Mesenteric fat pad (tissue), 1 donor: ENCODE measurements around the gene CMKLR1. TPM values are rescaled to one million over a fixed set of nuclear protein-coding genes. Genes with fewer than 3 reads are reported as not detected.

Source experiments
- DNase-seq: peaks from one replicate; pipeline ENCODE4 v3.0.0-alpha.2; 2020; ENCODE audit warnings: low spot score
- total RNA-seq: library from RNA; stranded (reverse); fragmentation: NEBNext Ultra II Directional; extraction: Animal tissue kit (Norgen Biotek cat#: 25700); gene quantifications from one replicate; pipeline ENCODE4 v1.2.1, GENCODE V29; 2021
- donor health status: DM: yes; HTN: yes; CAD: no.

The CMKLR1 gene
- total RNA-seq, 1 donor from 2014 or later, result 26.0 TPM

- DNase-seq, result no peak
These were observed 37.1 kb downstream of the CMKLR1 start for GRCh38 chr12:108302016-108302402.

GRCh38 chr12:108301346-108301745 lies 37.8 kb downstream of the CMKLR1 start:
- DNase-seq, result no peak

- DNase-seq, result no peak
These were observed 39.0 kb downstream of the CMKLR1 start for GRCh38 chr12:108299980-108300696.

GRCh38 chr12:108299516-108299915 lies 39.6 kb downstream of the CMKLR1 start:
- DNase-seq, result no peak

DNA sequence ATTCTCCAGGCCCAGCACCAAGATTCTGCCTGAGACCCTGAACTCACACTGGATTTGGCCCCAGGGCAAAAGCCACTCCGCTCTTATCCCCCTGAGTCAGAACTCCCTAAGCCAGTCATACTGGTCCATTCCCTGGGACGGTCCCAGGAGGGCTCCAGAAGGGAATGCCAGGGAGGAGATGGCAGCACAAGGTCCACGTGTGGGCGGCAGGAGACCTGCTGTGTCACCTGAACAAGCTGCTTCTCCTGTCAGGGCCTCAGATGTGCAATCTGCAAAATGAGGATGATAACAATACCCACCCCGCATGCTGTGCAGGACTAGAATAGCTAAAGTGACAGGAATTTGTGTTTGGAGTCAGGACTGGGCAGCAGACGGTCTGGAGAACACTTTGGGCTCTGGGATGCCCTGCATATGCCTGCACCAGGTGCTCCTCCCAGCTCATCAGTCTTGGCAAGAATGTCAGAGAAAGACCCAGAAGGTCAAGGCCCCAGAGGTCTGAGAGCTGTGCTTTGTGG lies 40.3 kb downstream of the CMKLR1 start:
- DNase-seq, result no peak

DNA sequence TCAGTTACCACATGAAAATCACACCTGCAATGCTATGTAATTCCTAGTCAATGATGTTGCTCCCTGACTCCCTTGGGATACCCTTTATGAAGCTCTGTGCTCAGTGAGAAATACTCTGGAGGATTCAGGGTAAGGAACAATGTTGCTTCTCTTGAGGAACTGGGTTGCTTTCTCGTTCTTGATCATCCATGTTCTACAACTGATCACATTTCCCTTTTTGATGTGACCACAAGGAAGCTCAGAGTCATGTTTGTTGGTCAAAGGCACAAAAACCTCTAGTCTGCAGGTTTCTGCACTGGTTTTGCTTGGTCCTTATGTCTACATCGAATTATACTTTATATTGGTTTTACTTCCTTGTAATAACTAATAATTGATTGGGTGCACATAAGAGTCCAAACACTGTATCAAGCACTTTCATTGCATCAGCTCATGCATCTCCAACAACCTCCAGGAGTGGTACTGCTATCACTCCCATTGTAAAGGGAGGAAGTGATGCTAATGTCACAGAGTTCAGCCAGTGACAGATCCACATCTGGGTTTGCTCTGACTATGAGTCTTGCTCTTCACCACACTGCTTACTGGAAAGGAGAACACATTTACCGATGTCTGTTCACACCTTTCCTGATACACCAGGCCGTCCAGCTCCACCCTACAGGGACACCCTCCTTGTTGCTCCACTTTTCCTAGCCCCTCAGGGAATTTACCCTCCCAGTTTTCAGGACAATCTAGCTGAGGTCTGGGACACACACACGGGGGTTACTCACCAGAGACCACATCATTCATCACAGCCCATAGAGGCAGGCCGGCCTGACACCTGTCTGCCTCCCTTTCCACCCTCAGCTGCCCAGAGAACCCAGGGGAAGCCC lies 41.0 kb downstream of the CMKLR1 start:
- DNase-seq, result no peak

GRCh38 chr12:108297424-108297823 lies 41.7 kb downstream of the CMKLR1 start:
- DNase-seq, result no peak

- DNase-seq, result no peak
These were observed 42.2 kb downstream of the CMKLR1 start for GRCh38 chr12:108296945-108297344.

DNA sequence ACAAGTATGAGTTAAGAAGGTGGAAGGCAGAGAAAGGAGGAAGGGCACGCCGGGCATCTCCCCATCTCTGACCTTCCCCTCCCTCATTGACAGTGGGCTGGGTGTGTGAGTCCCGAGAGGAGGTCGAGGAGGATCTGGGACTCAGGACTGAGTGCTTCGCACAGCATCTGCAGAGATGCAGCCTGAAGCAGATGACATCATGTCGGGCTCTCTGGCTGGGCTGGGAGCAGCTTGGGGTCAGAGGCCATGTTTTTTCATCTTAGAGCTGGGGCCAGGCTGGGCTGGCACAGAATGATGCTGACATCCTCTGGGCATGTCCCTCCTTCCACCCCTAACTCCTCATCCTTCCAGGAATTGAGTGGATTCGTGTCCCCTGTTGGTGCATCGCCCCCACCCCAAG lies 43.5 kb downstream of the CMKLR1 start:
- DNase-seq, result no peak

GRCh38 chr12:108289350-108290161 lies 49.6 kb downstream of the CMKLR1 start:
- no peak for DNase-seq

GRCh38 chr12:108287227-108287626 lies 51.9 kb downstream of the CMKLR1 start:
- no peak for DNase-seq

- no peak for DNase-seq
These were observed 54.1 kb downstream of the CMKLR1 start for GRCh38 chr12:108285016-108285415.

- no peak for DNase-seq
These were observed 54.9 kb downstream of the CMKLR1 start for GRCh38 chr12:108284163-108284562.

DNA sequence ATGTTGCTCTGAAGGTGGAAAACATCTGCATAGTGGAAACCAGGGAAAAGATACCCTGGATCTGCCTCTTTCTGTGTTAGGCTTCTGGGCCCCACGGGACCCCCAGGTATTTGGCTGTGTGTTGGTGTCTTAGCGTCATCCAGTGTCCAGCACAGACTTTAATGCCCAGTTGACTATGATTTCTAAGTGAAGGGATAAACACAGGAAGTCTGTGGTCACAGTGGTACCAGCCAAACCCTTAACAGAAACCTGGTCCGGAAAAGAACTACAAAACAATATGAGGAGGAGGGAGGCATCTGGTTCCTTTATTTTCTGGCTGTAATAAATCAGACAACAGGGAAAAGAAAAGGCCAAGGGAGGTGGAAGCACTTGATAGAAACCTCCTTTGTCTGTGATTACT lies 56.4 kb downstream of the CMKLR1 start:
- DNase-seq, result no peak

DNA sequence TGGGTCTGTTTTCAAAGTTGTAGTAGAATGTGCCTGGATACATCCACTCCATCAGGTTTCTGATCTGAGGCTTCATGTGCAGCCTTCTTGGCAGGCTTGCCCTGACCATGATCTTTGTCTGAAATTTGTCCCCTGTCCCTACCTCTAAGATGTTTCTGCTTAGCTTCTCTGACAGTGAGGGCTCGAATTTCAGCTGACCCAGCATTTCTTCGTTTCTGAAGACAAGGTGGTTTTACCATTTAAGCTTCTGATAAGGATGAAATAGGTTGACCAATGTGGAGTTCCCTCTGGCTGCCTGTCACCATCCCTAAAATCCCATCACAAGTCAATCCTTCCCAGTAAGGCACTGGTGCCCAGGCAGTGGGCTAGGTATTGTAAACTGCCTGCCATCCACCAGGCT lies 57.0 kb downstream of the CMKLR1 start:
- no peak for DNase-seq

DNA sequence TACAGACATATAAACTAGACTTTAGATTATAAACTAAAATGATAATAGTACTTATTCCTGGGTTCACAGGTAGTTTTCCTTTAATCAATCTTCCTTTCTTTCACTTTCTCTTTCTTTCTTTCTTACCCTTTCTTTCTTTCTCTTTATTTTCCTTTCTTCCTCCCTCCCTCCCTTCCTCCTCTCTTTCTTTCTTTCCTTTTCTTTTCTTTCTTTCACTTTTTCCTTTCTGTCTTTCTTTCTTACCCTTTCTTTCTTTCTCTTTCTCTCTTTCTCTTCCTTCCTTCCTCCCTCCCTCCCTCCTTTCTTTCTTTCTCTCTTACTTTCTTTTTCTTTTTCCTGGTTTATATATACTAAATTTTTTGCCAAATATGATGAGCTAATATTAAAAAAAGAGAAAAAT lies 61.5 kb downstream of the CMKLR1 start:
- DNase-seq, result no peak

DNA sequence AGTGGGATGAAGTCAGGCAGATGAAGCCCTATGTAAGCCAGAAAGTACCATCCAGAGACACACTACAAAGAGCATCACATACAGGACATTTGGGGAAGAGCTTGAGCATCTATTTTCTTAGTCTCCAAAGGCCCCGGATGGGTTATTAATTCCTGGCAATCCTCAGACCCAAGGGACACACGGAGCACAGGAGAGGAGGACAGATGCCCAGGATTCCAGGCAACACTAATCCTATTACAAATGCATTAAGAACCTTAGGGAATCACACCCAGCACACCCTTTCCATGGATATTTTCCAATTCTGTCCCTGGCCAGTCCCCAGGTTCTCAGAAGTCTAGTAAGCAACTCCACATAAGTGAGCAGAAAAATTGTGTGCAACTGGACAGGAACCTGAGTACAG lies 65.9 kb downstream of the CMKLR1 start:
- DNase-seq, result no peak

- no peak for DNase-seq
These were observed 66.9 kb downstream of the CMKLR1 start for GRCh38 chr12:108271951-108272872.

DNA sequence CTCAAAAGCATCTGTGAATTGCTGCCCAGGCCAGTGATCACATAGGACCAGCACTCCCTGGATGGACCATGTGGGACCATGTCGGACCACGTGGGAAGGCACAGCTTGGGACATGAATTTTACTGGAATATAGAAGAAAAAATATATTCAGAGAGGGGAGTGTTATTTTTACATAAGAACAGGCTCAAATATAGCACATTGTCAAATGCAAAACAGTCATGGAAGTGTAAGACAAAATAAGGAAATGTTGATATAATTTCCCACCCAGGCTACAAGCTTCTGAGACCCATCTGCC lies 68.3 kb downstream of the CMKLR1 start:
- DNase-seq, result no peak

GRCh38 chr12:108270035-108270848 lies 68.9 kb downstream of the CMKLR1 start:
- DNase-seq, result no peak
